Measurements from ENCODE around the gene RUNX2.

RUNX2 gene

DNA sequence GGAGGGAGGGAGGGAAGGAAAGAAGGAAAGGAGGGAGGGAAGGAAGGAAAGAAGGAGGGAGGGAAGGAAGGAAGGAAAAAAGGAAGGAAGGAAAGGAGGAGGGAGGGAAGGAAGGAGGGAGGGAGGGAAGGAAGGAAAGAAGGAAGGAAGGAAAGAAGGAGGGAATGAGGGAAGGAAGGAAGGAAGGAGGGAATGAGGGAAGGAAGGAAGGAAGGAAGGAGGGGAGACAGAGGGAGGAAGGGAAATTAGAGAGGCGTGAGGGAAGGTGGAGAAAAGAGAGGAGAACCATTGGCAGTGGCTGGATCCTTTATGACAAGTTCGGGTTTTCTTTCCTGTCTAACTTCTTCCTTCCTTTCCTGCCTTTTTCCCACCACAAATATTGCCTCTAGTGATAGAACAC is 71.9 kb downstream of the RUNX2 start:
- Mint-ChIP-seq H3K36me3 (ENCODE audit: low read depth) (no peaks in the 10 kb centered on the region), H3K9me3 (no peaks in the 10 kb centered on the region), H3K4me1 (ENCODE audit: low read depth) (peaks cover 14% of the 10 kb centered on the region), H3K27me3 (ENCODE audit: low read depth) (peaks cover 4% of the 10 kb centered on the region), H3K4me3 (no peak overlapping the region), H3K27ac (no peak overlapping the region)
- DNase-seq (ENCODE audit: low spot score) = no peak

DNA sequence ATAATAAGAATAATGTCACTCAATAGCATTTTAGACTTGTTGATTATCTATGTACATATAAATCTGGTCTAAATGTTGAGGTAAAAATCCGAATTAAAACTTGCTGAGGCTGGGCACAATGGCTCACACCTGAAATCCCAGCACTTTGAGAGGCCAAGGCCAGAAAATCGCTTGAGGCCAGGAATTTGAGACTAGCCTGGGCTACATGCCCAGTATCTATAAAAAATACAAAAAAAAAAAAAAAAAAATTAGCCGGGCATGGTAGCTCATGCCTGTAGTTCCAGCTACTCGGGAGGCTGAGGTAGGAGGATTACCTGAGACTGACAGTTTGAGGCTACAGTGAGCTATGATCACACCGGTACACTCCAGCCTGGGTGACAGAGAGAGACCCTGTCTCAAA is 83.8 kb downstream of the RUNX2 start:
- H3K9me3 Mint-ChIP-seq = no peaks in the 10 kb centered on the region
- H3K27ac Mint-ChIP-seq = no peak overlapping the region
- peaks cover 2% of the 10 kb centered on the region for H3K36me3 Mint-ChIP-seq (ENCODE audit: low read depth)
- no peaks in the 10 kb centered on the region for H3K27me3 Mint-ChIP-seq (ENCODE audit: low read depth)
- no peak for DNase-seq (ENCODE audit: low spot score)
- no peak overlapping the region for H3K4me3 Mint-ChIP-seq
- H3K4me1 Mint-ChIP-seq (ENCODE audit: low read depth) = peaks cover 25% of the 10 kb centered on the region

DNA sequence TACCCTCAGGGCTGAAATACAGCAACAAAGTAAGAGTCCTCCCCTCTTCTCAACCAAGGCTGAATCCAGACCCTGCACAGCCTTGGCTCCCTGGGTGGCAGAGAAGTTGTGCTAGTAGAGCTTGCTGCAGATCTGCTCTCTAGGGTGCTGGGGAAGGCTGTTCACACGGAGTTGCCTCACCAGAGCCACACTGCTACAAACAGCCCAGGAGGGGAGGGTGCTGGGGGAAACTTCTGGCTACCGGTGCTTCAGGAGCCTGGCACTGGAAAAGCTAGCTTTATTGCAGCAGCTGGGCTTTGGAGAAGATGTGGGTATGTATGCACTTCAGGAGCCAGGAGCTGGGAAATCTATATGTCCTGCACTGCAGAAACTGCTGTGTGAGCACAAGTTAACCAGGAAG is 87.2 kb downstream of the RUNX2 start:
- Mint-ChIP-seq H3K27ac (no peak overlapping the region), H3K4me3 (peak overlapping the region; percentile 36), H3K9me3 (no peaks in the 10 kb centered on the region), H3K4me1 (ENCODE audit: low read depth) (peaks cover 38% of the 10 kb centered on the region), H3K36me3 (ENCODE audit: low read depth) (peaks cover 2% of the 10 kb centered on the region), H3K27me3 (ENCODE audit: low read depth) (no peaks in the 10 kb centered on the region)
- no peak for DNase-seq (ENCODE audit: low spot score)

DNA sequence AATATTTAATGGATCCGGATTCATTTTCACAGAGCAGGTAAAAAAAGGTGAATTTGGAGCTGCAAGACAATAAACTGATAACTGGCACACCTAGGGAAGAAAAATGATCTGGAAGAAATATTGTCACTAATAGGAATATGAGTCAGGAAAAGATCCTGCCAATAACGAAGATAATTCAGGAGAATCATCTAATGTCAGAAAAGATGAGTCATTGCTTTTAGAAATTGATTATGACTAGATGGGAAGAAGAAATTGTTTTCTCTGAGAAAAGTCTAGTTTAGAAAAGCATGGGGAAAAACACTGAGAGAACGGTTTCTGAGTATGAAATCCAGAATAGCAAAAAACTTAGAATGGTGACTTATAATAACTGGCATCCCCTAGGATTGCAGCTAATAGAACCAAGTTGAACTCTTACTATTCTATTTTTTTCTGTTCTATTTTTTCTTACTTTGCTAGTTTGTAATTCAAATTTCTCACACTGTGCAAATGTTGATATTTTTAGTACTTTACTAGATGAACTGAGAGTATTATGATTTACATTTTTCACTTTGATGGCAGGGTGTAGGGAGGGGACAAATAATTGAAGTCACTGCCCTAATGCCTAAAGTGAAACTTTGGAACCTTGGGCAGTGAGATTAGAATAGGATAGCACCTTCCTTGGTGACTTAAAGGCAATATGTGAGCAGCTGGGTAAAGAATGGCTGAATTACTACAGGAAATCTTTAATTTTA is 87.8 kb downstream of the RUNX2 start:
- H3K9me3 Mint-ChIP-seq = no peaks in the 10 kb centered on the region
- H3K4me1 Mint-ChIP-seq (ENCODE audit: low read depth) = peaks cover 44% of the 10 kb centered on the region
- peak overlapping the region; percentile 36 for H3K4me3 Mint-ChIP-seq
- H3K27me3 Mint-ChIP-seq (ENCODE audit: low read depth) = no peaks in the 10 kb centered on the region
- peaks cover 2% of the 10 kb centered on the region for H3K36me3 Mint-ChIP-seq (ENCODE audit: low read depth)
- H3K27ac Mint-ChIP-seq = no peak overlapping the region
- DNase-seq (ENCODE audit: low spot score) = no peak

DNA sequence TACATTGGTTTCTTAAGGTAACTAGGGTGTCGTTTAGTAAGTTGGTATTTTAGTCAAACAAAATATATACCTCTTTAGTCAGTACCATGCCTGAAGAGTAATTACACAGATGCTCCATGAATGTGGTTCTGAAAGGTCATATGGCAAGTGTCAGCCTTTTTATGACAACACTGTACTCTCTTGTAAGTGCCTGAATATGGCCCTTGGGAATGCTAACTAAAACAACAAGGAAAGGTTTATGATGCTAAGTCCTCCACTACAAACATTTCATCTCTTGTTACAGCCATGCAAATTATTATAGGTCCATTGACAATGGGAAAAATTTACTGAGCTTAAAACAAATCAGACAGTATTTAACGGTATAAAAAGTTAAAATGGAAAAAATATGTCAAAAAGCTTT is 88.6 kb downstream of the RUNX2 start:
- H3K9me3 Mint-ChIP-seq = no peaks in the 10 kb centered on the region
- no peak overlapping the region for H3K27ac Mint-ChIP-seq
- DNase-seq (ENCODE audit: low spot score) = no peak
- H3K4me3 Mint-ChIP-seq = no peak overlapping the region
- H3K4me1 Mint-ChIP-seq (ENCODE audit: low read depth) = peaks cover 46% of the 10 kb centered on the region
- H3K27me3 Mint-ChIP-seq (ENCODE audit: low read depth) = no peaks in the 10 kb centered on the region
- H3K36me3 Mint-ChIP-seq (ENCODE audit: low read depth) = peaks cover 7% of the 10 kb centered on the region

DNA sequence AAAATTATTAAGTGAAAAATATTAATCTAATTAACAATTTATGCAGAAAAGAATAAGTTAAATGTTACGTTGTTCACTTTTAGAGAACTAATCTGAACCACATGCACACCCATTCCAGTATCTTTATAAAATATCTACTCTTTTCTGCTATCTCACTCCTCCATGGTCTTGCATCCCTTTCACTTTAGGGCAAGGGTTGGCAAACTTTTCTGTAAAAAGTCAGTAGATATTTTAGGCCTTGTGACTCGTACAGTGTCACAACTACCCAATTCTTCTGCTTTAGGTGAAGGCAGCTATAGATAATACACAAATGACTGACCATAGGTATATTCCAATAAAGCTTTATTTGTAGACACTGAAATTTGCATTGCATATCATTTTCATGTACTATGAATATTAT is 89.3 kb downstream of the RUNX2 start:
- Mint-ChIP-seq H3K9me3 (no peaks in the 10 kb centered on the region), H3K36me3 (ENCODE audit: low read depth) (peaks cover 7% of the 10 kb centered on the region), H3K4me3 (no peak overlapping the region), H3K27me3 (ENCODE audit: low read depth) (no peaks in the 10 kb centered on the region), H3K4me1 (ENCODE audit: low read depth) (peaks cover 46% of the 10 kb centered on the region), H3K27ac (no peak overlapping the region)
- no peak for DNase-seq (ENCODE audit: low spot score)

DNA sequence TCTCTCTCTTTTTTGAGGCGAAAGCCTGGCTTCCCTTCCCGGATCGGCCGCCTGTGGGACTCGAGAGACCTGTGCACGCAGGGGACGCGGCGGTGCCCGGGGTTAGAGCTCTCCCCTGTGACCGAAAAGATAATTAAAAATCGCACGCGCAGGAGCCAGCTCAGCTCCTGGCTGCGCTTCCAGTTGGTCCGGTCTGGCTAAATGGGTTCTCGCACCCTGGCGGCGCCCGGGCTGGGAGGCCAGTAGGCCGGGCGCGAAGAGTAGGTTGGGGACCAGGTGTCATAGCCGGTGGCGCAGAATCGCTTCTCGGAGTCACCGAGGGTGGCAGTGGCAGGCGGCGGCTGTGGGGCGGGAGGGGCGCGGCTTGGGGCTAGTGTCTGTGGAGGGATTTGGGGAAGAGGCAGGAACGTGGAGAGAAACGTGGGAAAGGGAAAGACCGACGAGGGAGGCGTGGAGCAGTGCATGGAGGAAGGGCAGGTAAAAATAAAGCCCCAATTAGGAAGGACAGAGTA is 91.5 kb downstream of the RUNX2 start:
- H3K27me3 Mint-ChIP-seq (ENCODE audit: low read depth) = no peaks in the 10 kb centered on the region
- H3K36me3 Mint-ChIP-seq (ENCODE audit: low read depth) = peaks cover 17% of the 10 kb centered on the region
- peak; percentile 64 for DNase-seq (ENCODE audit: low spot score)
- H3K4me3 Mint-ChIP-seq = peak overlapping the region; percentile 99
- no peaks in the 10 kb centered on the region for H3K9me3 Mint-ChIP-seq
- H3K4me1 Mint-ChIP-seq (ENCODE audit: low read depth) = peaks cover 49% of the 10 kb centered on the region
- H3K27ac Mint-ChIP-seq = peak overlapping the region; percentile 96

DNA sequence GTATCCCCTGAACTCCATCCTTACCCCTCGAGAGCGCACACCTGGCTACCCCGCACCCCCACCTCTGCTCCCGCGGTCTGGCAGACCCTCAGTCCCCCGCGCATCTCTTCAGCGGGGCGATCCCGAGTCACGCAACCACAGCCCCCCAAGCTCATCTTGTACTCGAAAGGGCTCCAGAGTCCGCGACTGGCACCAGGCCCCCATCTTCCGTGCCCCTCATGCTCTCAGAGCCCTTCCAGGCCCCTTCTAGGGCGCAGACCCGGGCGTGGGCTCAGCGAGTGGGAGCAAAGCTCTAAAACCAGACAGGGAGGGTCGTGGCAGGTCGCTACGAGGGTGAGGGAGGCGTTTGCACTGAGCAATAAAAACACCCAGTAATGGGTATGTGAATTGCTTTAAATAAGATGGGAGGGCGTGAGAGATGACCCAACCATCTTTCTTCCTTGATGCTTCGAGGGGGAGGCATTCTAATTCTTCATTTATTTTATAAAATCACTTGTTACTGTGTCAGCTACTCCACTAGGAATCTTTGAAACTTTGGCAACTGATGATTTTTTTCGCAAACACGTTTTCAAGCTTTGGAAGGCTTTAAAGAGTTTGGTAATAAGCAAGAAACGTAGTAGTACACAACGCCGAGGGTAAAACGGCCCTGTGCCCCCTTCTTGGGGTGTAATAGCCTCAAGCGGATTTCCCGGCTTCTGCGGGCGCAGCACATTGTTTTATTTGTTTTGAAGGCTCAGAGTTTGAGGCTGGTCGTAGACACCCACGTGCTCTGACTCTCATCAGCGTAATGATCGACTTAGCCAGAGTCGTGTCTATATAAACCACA is 92.2 kb downstream of the RUNX2 start:
- Mint-ChIP-seq H3K36me3 (ENCODE audit: low read depth) (peaks cover 20% of the 10 kb centered on the region), H3K4me3 (peak overlapping the region; percentile 99), H3K27me3 (ENCODE audit: low read depth) (no peaks in the 10 kb centered on the region), H3K4me1 (ENCODE audit: low read depth) (peaks cover 48% of the 10 kb centered on the region), H3K27ac (peak overlapping the region; percentile 96), H3K9me3 (no peaks in the 10 kb centered on the region)
- peak; percentile 77 for DNase-seq (ENCODE audit: low spot score)

DNA sequence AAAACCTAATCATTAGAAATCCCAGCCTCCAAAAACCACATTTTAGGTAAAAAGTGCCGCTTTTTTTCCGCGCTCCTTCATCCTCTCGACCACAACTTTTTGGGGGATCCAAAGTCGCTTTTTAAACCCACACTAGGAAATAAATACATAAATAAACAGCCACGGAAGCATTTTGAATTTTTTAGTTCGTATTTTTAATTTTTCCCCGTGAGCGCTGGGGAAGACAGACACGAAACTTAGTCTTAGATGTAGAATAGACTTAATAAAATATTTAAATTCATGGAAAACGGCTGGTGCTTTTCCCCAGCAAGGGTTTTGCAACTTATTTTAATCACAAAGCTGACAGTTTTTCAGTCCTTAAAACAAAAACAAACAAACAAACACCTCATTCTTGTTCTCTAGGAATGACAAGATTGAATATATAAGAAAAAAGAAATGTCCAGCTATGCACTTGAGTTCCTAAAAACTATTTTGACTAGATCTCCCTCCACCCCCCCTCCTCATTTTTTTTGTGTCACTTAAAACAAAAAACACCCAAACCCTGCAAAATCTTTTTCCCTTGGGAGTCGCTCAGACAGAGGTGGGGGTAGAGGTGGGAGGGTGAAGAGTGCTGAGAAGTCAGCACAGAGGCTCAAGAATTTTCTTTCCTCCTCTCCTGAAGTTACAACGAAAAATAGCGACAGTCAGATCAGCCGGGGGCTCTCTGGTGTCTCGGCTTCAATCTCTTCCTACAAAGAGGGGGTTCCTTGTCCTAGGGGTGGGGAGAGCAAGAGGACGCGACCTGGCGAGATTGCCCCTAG is 93.0 kb downstream of the RUNX2 start:
- Mint-ChIP-seq H3K9me3 (no peaks in the 10 kb centered on the region), H3K27ac (peak overlapping the region; percentile 96), H3K4me1 (ENCODE audit: low read depth) (peaks cover 48% of the 10 kb centered on the region), H3K27me3 (ENCODE audit: low read depth) (no peaks in the 10 kb centered on the region), H3K4me3 (peak overlapping the region; percentile 99), H3K36me3 (ENCODE audit: low read depth) (peaks cover 24% of the 10 kb centered on the region)
- no peak for DNase-seq (ENCODE audit: low spot score)

DNA sequence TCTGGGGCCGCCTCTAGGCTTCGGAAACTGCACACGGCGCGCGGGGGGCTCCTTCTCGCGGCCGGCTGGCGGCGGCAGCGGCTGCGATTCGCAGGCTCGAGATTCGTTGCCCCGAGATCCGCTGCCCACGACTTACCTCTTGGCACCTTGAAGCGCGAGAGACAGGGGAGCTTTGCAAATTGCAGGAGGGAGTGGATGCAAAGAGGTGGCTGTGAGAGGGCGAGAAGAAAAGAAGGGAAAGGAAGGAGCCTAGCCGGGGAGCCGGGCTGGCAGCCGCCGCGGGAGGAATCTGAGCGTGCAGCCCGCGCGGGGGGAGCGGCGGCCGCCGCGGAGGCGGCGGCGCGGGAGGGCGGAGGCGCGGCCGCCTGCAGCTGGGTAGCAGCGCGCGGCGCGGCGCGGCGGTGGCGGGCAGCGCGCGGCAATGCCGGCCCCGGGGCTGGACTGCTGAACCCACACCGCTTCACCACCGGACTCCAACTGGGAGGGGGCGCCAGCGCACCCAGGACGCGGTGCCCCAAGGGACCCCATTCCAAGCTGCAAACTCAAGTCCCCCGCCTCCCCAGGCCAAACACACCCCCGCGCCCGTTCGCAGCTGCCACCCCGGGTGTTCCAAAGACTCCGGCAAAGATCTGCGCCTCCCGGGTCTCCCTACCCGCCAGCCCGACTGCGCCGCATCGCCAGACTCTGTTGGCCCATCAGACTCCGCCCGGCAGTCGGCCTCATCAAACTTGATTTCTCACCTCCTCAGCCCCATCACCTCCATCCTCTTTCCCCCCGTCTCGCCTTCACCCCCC is 93.8 kb downstream of the RUNX2 start:
- peaks cover 25% of the 10 kb centered on the region for H3K36me3 Mint-ChIP-seq (ENCODE audit: low read depth)
- peaks cover 43% of the 10 kb centered on the region for H3K4me1 Mint-ChIP-seq (ENCODE audit: low read depth)
- no peaks in the 10 kb centered on the region for H3K9me3 Mint-ChIP-seq
- H3K27ac Mint-ChIP-seq = peak overlapping the region; percentile 99
- peak overlapping the region; percentile 99 for H3K4me3 Mint-ChIP-seq
- peak; percentile 69 for DNase-seq (ENCODE audit: low spot score)
- no peaks in the 10 kb centered on the region for H3K27me3 Mint-ChIP-seq (ENCODE audit: low read depth)

DNA sequence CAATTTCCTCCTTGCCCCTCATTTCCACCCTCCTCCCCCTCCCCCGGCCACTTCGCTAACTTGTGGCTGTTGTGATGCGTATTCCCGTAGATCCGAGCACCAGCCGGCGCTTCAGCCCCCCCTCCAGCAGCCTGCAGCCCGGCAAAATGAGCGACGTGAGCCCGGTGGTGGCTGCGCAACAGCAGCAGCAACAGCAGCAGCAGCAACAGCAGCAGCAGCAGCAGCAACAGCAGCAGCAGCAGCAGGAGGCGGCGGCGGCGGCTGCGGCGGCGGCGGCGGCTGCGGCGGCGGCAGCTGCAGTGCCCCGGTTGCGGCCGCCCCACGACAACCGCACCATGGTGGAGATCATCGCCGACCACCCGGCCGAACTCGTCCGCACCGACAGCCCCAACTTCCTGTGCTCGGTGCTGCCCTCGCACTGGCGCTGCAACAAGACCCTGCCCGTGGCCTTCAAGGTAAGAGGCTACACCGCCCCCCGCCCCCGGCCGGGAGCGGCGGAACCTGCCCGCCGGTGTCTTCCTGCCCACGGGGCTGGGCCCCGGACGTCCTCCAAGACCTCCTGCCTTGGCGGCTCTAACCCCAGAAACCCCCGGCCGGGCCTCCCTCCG is 94.5 kb downstream of the RUNX2 start:
- peak overlapping the region; percentile 96 for H3K4me3 Mint-ChIP-seq
- peak; percentile 67 for DNase-seq (ENCODE audit: low spot score)
- no peaks in the 10 kb centered on the region for H3K9me3 Mint-ChIP-seq
- H3K27me3 Mint-ChIP-seq (ENCODE audit: low read depth) = no peaks in the 10 kb centered on the region
- H3K4me1 Mint-ChIP-seq (ENCODE audit: low read depth) = peaks cover 42% of the 10 kb centered on the region
- peak overlapping the region; percentile 99 for H3K27ac Mint-ChIP-seq
- peaks cover 25% of the 10 kb centered on the region for H3K36me3 Mint-ChIP-seq (ENCODE audit: low read depth)

DNA sequence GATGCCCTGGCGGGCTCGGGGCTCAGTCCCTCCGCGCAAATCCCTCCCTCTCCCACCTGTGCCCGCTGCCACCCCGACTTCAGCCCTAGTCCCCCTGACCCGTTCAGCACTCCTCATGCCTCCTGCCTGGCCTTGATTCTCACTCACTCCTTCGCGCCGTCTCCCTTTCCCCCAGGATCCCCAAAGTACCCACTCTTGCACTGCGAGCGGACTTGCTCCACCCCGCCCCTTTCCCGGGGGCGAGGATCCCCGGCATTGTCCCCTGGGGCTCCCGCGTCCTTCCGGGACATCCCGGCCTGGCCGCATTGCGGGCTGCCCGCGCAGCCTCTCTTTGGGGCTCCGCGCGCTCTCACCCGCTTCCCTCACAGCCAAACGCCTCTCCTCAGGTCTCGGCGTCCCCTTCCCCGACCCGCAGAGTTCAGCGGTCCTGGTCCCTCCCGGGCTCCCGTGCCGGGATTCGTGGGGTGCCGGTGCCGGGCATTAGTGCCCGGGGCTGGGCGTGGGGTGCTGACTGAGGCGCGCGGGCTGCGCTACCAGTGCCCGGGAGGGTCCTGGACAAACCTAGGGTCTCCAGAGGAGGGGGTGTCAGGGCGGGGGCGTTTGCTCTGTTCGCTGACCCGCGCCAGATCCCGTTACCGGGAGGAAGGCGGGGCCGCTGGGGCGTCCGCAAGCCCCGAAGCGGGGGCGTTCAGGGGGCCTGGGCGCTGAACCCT is 95.1 kb downstream of the RUNX2 start:
- DNase-seq (ENCODE audit: low spot score) = peak; percentile 61
- H3K27ac Mint-ChIP-seq = peak overlapping the region; percentile 99
- H3K36me3 Mint-ChIP-seq (ENCODE audit: low read depth) = peaks cover 24% of the 10 kb centered on the region
- H3K27me3 Mint-ChIP-seq (ENCODE audit: low read depth) = no peaks in the 10 kb centered on the region
- peak overlapping the region; percentile 96 for H3K4me3 Mint-ChIP-seq
- no peaks in the 10 kb centered on the region for H3K9me3 Mint-ChIP-seq
- H3K4me1 Mint-ChIP-seq (ENCODE audit: low read depth) = peaks cover 48% of the 10 kb centered on the region
